ENCODE results near the gene LBX1.

The LBX1 gene

GRCh38 chr10:101226491-101227428 lies 2.5 kb downstream of the LBX1 start:
- in situ Hi-C loops (cut with MboI; ENCODE audit: low pct_unique_long_range_greater_than_20kb, low sequenced_read_pairs, unreplicated experiment) = no loop called here
- no peak for TF ChIP-seq CTCF (IDR thresholded peaks at IDR 0.05; ENCODE audit: extremely low read depth, insufficient read depth, missing control alignments)
- peak; percentile 76 for DNase-seq (ENCODE audit: low spot score)

GRCh38 chr10:101225846-101226421 lies 3.3 kb downstream of the LBX1 start:
- in situ Hi-C loops (cut with MboI; ENCODE audit: low pct_unique_long_range_greater_than_20kb, low sequenced_read_pairs, unreplicated experiment) = no loop called here
- DNase-seq (ENCODE audit: low spot score) = no peak
- no peak for TF ChIP-seq CTCF (IDR thresholded peaks at IDR 0.05; ENCODE audit: extremely low read depth, insufficient read depth, missing control alignments)

- in situ Hi-C loops (cut with MboI; ENCODE audit: low pct_unique_long_range_greater_than_20kb, low sequenced_read_pairs, unreplicated experiment) = loop anchor here (25.0 kb wide), 1 partner anchor 337 kb away; no protein-coding TSS in a partner anchor
- no peak for DNase-seq (ENCODE audit: low spot score)
- TF ChIP-seq CTCF (IDR thresholded peaks at IDR 0.05; ENCODE audit: extremely low read depth, insufficient read depth, missing control alignments) = no peak
Observed at GRCh38 chr10:101224910-101225823, 4.1 kb downstream of the LBX1 start.

GRCh38 chr10:101224060-101224909 lies 5.0 kb downstream of the LBX1 start:
- TF ChIP-seq CTCF (IDR thresholded peaks at IDR 0.05; ENCODE audit: extremely low read depth, insufficient read depth, missing control alignments) = no peak
- DNase-seq (ENCODE audit: low spot score) = no peak
- in situ Hi-C loops (cut with MboI; ENCODE audit: low pct_unique_long_range_greater_than_20kb, low sequenced_read_pairs, unreplicated experiment) = loop anchor here (25.0 kb wide), 1 partner anchor 338 kb away; no protein-coding TSS in a partner anchor

- peak; percentile 24 for DNase-seq (ENCODE audit: low spot score)
- in situ Hi-C loops (cut with MboI; ENCODE audit: low pct_unique_long_range_greater_than_20kb, low sequenced_read_pairs, unreplicated experiment) = loop anchor here (25.0 kb wide), 1 partner anchor 339 kb away; no protein-coding TSS in a partner anchor
- no peak for TF ChIP-seq CTCF (IDR thresholded peaks at IDR 0.05; ENCODE audit: extremely low read depth, insufficient read depth, missing control alignments)
Observed at GRCh38 chr10:101223274-101224059, 5.8 kb downstream of the LBX1 start.
